Glomerular visceral epithelial cell (primary cell): ENCODE results near the gene KCNJ4.

Source experiments
- DNase-seq: peaks from one replicate; pipeline ENCODE4 v3.0.0-alpha.2; 2016; ENCODE audit errors: extremely low spot score

KCNJ4 gene

DNA sequence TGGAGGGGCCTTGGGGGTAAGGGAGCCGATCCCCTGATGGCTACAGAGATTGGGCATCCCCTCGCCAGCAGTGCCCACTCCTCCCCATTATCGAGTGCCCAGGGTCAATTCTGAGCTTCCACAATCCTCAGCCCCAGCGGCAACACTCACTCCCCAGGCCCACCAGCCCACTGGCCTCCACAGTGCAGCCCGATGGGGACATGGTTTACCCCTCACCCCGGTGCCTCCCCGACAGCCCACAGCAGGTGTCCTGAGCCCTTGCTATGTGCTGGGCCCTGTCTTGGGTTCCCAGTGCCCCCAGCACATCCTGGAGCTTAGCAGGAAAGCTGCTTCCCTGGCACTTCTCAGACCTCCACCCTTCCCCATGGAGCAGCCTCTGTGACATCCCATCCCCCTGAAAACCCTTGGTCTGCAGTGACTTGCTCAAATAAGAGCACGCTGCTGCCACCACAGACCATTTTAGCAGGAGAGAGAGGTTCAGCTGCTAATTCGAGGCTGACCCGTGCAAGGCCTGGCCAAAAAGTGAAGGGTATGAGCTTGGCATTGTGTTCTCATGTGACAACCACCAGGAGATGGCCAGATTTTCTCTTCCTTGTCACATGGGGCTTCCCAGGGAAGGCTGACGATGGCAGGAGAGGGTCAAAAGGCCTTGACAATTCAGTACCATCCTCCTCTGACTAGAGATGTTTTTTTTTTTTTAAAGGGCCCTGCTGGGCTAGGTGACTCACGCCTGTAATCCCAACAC, 23.6 kb downstream of the KCNJ4 start:
- DNase-seq = no peak

DNA sequence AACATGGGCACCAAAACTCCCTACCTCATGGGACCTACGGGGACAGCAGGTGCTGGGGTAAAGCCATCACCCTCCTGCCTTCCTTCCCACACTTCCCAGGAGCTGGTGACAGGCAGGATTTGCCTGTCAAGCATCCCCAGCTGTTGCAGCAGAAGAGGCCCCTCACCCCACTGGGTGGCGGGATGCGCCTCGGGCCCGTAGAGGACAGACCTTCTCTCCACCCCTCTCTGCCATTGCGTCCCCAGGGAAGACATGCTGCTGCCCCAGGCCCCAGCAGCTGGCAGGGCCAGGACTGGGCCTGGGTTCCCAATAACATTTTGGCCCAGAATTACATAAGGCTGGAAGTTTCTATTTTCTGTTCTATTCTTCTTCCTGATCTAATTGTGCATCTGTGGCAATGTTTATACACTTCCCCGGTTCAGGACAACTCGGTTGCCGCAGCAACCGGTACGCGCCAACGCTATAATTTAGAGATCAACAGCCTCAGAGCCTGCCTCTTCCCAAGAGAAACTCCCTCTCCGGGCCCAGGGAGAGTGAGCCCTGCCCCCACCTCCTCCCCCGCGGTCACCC, 25.4 kb downstream of the KCNJ4 start:
- DNase-seq = no peak

GRCh38 chr22:38428714-38429113, 26.3 kb downstream of the KCNJ4 start:
- DNase-seq = no peak

DNA sequence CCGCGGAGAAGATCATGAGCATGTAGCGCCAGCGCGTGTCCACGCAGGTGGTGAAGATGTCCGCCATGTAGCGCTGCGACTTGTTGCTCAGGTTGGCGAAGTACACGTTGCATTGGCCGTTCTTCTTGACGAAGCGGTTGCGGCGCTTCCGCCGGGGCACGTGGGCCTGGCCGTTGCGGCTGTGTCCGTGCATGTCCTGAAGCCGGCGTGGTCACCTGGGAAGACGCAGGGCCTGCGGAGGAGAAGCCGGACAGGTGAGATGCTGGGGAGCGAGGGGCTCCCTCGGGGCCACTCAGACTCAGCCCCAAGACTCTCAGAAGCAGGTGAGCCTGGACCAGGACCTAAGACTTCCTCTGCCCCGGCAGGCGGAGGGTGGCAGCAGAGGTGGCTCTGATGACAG, 27.1 kb downstream of the KCNJ4 start:
- no peak for DNase-seq

DNA sequence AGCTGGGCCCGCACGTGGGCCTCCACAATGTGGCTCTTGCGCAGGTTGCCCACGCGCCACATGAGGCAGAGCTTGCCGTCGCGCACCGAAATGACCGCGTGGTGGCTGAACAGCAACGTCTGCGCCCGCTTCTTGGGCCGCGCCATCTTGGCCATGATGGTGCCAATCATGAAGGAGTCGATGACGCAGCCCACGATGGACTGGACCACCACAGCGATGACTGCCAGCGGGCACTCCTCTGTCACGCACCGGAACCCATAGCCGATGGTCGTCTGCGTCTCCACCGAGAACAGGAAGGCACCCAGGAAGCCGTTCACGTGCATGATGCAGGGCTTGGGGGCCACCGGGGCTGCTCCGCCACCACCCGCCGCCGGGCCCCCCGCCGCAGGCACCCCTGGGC, 27.5 kb downstream of the KCNJ4 start:
- DNase-seq = no peak

DNA sequence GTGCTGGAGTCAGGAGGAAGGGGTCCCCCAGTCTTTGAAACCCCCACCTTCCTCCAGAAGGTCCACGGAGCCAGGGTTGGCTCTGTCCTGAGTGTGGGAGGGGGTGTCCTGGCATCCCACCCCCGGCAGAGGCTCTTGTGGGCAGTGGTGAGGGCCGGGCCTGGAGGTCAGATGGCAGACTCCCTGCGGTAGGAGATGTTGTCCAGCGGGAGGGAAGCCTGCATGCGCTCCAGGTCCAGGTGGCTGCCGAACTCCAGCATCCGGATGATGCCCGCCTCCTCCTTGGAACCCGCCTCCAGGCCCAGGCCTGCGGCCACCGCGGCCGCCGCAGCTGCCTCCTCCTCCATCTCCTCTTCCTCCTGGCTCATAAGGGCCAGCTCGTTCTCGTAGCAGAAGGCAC, 28.4 kb downstream of the KCNJ4 start:
- no peak for DNase-seq

- DNase-seq = no peak
These were observed 30.4 kb downstream of the KCNJ4 start for GRCh38 chr22:38424525-38425080.

DNA sequence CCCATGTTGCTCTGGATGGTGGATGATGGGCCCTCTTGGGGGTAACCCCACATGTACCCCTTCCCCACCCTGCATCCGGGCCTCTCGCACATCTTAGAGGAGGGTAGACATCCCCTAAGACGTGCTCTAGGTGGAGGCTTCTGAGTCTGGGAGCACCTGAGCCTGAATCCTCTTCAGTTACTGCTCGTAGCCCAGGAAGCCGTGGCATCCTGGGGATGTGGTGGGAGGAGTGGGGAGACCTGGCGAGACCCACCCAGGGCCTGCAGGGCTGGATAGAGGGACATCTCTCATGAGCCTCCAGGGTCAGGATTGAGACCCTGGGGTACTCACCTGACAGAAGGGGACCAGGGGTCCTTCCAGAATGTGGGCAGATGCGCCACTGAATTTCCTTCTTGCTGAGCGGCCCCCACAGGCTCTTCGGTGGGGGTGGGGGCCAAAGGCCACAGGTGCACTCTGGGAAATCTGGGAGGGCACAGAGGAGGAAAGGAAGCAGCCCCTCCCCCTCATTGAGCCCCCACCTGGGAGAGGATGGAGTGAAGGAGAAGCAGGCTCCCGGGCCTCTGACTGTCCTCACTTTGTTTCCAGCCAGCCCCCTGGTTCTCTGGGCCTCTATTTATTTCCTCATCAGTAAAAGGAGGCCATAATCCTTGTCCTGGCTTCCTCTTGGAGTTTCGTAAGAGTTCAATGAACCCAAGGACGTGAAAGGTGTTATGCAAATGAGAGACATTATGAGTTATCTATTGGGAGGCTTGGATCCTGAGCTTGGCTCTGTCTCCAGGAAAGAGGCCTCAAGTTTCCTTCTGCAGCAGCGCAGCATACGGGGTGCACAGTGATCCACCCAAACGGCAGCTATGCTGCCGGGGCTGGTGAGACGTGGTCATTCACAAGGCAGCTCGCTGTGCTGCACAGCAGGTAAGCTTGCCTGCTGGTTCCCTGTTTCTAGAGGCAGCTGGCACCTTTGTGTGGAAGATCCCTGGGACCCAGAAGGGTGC, 31.2 kb downstream of the KCNJ4 start:
- DNase-seq = no peak

DNA sequence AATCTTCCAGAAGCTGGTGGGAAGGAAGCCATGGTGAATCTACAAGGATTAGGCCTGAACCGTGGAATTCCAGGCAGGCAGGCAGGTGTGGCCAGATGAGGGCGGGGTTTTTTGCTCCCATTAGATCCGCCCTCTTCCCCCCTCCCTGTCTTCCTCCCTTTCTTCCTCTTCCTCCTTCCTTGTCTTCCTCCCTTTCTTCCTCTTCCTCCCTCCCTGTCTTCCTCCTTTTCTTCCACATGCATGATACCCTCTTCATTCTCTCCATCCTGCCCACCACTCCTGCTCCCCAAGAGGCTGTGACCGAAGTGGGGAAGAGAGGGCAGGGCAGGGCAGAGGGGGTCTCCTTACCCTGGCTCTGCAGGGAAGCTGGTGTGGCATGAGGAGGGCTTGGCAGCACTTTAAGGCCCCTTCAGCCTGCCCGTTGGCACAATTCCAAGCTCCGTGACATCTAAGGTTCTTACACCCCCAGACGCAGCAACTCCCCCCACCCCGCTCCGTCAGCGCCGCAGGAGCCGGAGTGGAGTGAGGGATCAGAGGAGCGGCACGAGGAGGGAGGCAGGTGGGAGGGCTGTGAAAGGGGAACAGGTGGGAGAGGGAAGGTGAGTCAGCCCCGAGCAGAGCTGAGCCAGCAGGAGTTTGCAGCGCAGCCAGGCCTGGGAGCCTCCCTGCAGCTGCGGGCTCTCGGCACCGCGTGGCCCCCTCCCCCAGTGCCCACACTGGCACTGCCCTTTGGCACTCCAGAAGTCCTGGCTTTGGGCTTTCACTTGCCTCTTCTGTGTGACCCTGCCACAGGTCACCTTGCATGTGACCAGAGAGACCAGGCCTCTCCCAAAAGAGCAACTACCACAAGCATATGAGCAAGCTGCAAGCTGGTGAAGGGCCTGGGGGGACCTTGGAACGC, 32.1 kb downstream of the KCNJ4 start:
- DNase-seq = peak; percentile 29

DNA sequence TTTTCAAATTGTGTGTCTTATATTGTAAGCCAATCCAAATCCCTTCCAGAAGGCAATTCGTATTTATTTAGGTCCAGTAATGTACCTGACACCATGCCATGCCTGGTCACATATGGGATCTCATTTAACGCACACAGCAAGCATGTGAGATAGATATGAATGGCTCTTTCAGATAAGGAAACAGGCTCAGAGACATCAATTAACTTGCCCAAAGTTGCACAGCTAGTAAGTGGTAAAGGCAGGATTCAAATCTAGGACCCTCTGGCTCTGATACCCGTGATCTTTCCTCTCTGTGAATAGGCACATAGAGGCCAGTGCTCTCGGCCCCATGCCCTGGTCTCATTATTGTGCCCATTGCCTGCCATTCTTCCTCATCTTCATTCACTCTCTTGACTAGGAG, 34.3 kb downstream of the KCNJ4 start:
- DNase-seq = no peak

DNA sequence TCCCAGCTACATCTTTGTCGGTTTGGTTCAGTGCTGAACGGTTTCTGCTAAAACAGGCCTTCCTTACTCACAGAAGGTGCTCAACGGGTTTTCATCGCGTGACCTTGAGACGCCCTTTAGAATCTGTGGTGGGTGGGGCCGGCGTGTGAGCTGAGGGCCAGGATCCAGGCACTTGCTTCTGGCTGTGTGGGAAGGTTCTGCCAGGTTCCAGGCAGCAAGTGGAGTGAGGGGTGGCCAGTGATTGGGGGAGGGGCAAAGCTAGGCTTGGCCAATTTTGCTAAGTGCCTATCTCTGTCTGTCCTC, 35.2 kb downstream of the KCNJ4 start:
- no peak for DNase-seq

DNA sequence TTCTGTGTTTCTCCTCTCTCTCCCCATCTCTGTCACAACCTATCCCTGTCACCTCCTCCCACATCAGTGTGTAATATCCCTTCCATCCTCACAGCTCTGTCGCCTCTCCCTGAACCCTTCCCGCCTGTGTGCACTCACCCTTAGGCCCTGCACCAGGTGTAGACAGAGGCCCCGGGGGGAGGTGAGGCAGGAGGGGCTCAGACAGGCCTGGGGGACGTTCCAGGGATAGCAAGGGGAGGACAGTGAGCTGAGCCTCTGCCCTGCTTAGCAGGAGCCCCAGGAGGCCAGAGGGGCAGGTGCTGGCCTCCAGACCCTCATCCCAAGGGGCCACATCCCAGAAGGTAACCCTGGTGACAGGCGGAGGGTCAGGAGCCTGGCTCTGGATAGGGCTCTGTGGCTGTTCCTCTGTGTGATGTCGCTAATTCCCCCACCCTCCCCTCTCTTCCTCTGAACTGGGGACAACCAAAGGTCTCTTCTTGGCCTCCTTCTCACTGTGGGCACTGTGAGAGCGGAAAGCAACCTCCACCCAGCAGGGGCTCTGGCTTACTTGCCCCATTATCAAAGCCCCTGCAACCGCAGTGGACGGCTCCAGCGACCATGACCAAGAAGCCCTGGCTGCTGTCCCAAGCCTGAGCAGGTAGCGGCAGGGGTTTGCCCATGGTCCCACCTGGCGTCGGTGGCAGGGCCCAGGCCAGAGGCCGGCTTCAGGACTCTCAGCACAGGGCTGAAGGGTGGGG, 35.7 kb downstream of the KCNJ4 start:
- DNase-seq = no peak

DNA sequence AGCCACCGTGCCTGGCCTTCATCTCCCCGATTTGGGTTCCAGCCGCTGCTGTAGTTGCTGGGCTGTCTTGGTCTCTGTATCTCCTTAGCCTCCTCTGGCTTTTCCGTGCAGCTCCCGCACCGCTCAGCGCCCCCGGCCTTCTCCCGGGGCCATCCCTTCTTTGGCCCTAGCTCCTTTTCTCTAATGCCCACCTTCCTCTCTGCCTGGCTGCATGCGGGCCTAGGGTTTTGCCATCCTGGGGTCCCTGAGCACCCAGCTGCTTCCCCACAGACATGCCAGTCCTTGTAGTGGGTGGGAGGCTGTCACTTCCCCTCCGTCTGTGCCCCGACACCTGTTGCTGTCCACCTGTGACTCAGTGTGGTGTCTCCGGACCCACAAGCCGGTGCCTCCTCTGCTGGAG, 36.4 kb downstream of the KCNJ4 start:
- no peak for DNase-seq

DNA sequence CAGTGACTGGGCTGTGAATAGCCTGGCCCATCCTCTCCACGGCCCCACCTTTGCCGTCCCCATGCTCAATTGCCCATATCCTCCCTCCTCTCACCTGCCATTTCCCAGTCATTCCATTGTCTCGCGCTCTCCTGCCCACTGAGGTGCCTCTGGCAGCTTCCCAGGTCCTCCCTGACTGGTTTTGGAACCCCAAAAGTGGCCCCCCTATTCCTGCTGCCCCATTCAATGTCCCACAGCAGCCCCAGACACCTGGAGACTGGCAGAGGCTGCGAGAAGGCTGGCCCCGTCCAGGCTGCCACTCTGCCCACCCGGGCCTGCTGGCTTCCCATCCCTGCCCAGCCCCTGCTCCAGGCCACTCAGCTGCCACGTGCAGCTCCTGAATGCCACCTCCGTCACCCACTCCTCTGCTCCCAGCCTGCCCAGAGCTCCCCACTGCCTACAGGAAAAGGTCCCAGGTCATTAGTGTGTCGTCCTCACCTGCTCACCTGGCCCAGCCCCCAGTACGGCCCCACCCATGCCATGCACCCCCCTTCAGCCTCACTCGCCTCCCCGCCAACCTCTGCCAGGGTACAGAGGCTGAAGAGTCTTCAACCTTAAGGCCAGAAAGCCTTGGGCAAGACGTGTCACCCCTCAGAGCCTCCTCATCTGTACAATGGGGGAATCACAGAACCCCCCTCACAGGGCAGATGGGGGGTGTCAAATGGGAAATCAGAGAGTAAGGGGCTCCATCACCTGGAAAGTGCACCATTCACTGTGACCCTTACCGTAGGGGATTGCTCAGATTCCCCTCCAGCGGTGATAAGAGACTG, 37.5 kb downstream of the KCNJ4 start:
- DNase-seq = no peak

DNA sequence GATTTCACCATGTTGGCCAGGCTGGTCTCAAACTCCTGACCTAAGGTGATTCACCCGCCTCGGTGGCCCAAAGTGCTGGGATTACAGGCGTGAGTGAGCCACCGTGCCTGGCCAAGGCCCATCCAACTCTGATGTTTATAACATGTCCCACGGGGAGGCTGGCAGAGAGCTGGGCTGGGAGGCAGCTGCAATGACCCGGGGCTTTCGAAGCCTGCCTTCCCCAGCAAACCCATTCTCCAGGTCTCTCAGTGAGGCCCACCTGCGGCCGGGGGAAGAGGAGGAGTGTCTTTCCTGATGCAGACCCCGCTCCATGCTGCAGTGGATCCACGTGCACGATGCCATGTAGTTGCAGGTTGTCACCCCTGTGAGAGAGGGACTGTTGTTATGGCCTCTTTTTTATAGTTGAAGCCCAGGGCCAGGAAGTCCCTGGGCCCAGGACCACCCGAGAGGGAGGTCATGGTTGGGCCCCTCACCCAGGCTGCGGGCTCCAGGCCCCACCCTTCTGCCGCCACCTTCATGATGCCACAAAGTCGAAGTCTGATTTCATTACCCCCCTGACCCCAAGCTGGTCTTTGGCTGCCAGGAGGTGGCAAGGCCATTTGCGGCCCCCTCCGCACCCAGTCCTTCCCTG, 38.3 kb downstream of the KCNJ4 start:
- no peak for DNase-seq

DNA sequence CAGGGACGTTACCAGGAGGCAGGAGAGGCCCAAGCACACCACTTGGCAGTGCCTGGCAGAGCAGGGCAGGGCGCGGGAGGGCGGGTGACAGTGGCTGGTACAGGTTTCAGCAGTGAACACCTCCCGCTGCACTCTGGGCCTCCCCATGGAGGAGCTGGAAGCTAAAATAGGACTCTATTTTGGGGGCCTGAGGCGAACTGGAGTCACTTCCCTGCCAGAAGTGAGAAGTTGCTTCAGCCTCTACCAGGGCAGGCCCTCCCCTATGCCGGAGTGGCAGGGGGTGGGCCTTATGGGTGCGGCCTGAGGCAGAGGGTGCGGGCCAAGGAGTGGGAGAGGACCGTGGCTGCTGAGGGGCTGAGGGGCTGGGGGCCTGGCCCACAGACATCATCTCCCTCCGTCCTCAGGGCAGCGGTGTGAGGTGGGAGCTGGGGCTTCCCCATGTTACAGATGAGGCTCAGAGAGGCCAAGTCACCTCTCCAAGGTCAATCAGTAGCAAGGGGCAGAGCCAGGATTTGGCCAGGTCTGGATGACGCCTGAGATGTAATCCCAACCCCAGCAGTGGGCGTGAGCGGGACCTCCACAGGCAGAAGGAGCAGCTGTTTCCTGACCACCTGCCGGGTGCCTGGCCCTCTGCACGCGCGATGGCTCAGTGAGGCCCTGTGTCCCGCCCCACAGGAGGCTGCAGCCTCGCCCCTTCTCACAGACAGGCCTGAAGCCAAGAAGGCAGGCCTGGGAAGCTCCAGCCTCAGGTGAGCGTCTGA, 39.3 kb downstream of the KCNJ4 start:
- no peak for DNase-seq

GRCh38 chr22:38415046-38415445, 40.0 kb downstream of the KCNJ4 start:
- no peak for DNase-seq

DNA sequence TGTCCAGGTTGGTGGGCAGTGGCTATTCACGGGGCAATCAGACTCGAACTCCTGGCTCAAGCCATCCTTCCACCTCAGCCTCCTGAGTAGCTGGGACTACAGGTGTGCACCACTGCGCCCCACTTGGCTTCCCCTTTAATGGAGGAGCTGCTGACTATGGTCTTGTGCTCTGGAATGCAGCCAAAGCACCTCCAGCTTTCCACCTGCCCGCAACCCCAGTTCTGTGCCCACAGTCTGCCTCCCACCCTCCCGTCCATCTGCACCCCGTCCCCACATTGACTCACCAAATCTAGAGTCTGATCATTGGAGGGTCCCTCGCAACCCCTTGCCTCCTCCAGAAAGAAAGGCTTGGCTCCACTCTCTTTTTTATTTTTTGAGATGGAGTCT, 41.0 kb downstream of the KCNJ4 start:
- DNase-seq = no peak
